Stimulated activated CD4-positive, alpha-beta T cell treated with anti-CD3 and anti-CD28 coated beads, Interleukin-15, amount 100 ng/mL, for 1 hour (primary cell): ENCODE results near the gene HHEX.
"Not testable (repeated sequence)": the region's sequence is repeated elsewhere in the genome, so short reads cannot be mapped to it uniquely, and the experiment has no call there.

Source experiments
- DNase-seq, 2 donors: peaks; one replicate each; pipeline ENCODE4 v3.0.0-alpha.2; 2020; ENCODE audit warnings: low read depth in 1 of 2, low spot score in 1 of 2

The HHEX gene

DNA sequence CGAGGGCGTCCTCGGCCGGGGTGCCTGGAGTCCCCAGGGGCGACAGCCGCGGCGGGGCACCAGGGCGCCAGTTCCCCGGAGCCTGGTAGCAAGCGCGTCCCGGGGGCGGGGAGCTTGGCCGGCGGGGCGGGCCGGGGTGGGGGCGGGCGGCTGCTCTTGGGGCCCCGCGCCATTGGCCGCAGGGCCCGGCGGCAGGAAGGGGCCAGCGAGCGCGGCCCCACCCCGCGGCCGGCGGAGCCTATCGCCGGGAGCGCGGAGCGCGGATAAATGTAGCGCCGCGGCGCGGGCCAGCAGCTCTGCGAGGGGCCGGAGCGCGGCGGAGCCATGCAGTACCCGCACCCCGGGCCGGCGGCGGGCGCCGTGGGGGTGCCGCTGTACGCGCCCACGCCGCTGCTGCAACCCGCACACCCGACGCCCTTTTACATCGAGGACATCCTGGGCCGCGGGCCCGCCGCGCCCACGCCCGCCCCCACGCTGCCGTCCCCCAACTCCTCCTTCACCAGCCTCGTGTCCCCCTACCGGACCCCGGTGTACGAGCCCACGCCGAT lies at the start of gene HHEX:
TSS of gene HHEX (plus strand) at position 293 of the 548 bp plus-strand sequence. CDS start at position 325, 32 bp downstream.
- DNase-seq = no peak

DNA sequence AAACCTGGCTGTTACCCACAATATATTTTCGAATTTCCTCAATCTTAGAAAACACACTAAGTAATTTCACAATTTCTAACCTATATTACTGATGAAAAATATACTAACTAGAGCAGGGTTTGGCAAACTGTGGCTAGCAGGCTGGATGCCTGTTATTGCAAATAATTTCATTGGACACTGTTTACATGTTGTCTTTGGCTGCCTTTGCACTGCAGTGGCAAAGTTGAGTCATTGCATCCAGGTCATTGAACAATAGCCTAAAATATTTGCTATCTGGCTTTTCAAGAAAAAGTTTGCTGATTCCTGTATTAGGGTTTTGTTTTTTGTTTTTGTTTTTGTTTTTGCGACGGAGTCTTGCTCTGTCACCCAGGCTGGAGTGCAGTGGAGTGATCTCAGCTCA lies 49.6 kb upstream of the HHEX start:
- no peak for DNase-seq

DNA sequence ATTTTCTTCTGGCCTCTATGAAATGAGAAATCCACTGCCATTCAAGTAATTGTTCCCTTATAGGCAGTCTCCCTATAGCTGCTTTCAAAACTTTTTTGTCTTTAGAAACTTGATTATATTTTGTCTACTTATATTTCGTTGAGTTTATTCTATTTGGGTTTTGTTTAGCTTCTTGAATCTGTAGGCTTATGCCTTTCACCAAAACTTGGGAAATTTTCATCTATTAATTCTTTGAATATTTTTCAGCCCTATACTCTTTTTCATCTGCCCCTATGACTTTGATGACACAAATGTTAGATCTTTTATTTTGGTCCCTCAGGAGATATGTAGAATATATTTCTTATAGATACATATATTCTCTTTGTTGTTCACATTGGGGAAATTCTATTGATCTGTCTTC lies 48.3 kb upstream of the HHEX start:
- DNase-seq = no peak

GRCh38 chr10:92644921-92645320 lies 44.8 kb upstream of the HHEX start:
- DNase-seq = no peak

GRCh38 chr10:92650864-92651263 lies 38.9 kb upstream of the HHEX start:
- not testable (repeated sequence) for DNase-seq

DNA sequence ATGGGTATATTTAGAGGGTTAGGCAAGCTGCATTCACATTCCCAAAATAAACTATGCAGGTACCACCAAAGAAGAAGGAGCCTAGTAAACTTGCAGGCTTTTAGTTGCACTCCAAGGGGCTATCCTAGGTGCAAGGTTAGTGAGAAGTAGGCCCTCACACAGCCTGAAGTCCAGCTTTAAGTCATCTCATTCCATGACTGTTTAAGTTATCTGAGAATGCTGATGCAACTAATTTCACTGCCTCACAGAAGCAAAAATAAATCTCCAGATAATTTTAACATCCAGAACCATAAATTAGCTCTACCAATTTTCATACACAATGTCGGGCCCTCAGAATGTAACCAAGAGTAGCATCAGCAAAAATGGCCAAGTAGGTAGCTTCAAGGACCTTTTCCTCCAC lies 34.3 kb upstream of the HHEX start:
- no peak for DNase-seq

DNA sequence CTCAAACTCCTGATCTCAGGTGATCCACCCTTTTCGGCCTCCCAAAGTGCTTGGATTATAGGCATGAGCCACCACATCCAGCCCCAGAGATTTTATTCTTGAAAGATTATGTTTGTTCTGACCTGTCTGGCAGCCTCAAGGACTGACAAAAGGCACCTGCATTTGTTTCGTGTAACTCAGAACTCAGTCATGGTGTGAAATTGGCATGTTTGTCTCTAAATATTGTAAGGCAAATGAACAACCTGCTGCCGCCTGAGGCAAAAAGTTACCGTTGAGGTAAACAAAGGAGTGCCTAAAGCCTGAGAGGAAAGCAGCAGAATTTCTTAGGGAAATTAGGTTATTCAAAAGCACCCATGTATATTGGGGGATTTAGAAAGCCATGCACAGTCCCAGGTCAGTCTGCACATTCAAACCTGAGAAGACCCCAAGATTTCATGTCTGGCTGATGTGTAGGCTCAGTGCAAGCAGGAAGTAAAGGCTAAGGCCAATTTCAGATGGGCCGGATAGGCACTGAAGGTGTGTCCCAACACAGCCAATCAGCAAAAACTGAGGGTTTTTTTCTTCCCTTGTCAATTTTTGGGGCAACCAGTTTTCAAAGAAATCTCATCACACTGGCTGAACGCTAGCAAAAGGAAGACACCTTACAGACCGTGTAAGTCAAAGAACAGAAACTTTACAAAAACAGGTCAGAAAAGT lies 33.3 kb upstream of the HHEX start:
- no peak for DNase-seq

DNA sequence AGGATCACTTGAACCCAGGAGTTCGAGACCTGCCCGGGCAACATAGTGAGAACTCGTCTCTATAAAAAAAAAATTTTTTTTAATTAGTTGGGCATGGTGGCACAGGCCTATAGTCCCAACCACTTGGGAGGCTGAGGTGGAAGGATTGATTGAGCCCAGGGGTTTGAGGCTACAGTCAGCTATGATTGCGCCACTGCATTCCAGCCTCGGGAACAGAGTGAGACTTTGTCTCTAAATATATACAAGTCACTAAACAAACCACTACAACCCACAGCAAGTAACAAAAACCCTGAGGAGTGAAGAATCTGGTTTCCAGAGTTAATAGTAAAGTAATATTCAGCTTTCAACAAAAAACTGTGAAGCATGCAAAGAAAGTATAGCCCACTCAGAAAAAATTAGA lies 32.7 kb upstream of the HHEX start:
- DNase-seq = no peak

DNA sequence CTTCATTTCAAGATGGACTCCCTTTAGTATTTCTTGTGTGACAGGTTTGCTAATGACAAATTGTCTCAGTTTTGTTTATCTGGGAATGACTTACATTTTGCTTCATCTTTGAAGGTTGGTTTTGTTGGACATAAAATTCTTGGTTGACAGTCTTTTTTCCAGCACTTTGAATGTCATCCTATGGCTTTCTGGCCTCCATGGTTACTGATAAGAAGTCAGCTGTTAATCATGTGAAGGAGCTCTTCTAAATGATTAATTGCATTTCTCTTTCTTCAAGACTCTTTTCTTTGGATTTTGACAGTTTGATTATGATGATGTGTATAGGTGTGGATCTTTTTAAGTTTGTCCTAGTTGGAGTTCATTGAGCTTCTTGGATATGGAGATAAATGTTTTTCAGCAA lies 26.9 kb upstream of the HHEX start:
- no peak for DNase-seq

GRCh38 chr10:92664322-92664721 lies 25.4 kb upstream of the HHEX start:
- DNase-seq = no peak

DNA sequence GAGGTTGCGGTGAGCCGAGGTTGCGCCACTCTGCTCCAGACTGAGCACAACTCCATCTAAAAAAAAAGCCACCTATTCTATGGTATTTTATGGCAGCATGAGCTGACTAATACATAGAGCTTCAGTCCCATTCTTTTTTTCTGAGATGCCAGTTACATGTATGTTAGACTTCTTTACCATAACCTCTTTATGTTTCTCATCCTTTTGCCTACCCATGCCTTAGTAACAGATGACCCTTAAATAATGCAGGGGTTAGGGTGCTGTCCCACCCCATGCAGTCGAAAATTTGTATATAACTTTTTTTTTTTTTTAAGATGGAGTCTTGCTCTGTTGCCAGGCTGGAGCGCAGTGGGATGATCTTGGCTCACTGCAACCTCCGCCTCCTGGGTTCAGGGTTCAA lies 22.7 kb upstream of the HHEX start:
- no peak for DNase-seq

DNA sequence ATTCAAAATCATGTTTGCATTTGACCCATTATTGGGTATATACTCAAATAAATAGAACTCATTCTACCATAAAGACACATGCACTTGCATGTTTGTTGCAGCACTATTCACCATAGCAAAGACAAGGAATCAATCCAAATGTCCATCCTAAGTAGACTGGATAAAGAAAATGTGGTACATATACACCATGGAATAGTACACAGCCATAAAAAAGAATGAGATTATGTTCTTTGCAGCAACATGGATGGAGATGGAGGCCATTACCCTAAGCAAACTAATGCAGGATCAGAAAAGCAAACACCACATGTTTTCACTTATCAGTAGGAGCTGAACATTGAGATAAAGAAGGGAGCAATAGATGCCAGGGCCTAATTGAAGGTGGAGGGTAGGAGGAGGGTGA lies 12.0 kb upstream of the HHEX start:
- DNase-seq = no peak

GRCh38 chr10:92678206-92678605 lies 11.5 kb upstream of the HHEX start:
- no peak for DNase-seq

GRCh38 chr10:92681306-92681834 lies 8.4 kb upstream of the HHEX start:
- no peak for DNase-seq

DNA sequence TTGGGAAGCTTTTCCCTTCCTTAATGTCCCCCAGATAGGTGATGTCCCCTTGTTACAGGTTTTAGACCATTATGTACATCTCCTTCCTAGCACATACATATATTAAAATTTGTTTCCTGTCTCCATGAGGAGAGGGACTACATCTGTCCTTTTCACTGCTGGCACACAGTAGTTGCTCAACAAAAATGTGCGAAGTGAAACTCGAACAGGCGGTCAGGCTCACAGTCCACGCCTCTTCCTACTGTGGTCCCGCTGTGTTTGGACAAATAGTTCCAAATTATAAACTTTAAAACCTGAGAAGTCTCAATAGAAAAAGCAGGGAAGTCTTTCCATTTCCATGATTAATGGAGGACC lies 1.2 kb upstream of the HHEX start:
- DNase-seq = no peak

DNA sequence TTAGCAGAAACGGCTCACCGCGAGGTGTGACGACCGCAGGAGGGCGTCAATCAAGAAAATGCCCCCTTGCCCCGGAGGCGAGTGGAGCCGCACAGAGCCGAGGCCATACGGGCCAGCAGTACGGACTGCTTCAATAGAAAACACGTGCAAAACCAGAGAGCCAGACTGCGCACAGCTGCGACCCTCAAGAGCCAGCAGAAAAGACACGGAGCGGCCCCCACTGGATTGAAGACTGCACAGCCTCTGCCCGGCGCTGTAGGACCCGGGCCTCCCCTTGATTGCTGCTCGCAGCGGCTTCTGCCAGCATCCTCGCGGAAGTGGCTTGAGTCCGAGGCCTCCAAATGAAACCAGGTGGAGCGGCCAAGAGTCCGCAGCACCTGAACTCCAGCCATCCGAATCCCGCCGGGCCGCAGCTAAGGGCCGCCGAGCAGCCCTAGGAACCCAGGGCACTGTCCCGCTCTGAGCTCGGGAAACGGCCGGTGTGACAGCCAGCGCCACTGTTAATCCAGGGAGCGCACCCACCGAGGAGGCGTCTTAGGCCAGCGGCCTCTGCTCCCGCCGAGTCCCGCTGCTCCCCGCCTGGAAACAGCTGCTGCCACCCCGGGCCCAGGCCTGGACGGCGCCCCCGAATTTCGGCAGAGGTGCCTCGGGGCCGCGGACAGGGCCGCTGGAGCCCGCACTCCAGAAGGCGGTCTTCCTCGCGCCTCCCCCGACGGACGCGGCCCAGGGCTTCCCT lies 660 bp upstream of the HHEX start:
- DNase-seq = no peak

DNA sequence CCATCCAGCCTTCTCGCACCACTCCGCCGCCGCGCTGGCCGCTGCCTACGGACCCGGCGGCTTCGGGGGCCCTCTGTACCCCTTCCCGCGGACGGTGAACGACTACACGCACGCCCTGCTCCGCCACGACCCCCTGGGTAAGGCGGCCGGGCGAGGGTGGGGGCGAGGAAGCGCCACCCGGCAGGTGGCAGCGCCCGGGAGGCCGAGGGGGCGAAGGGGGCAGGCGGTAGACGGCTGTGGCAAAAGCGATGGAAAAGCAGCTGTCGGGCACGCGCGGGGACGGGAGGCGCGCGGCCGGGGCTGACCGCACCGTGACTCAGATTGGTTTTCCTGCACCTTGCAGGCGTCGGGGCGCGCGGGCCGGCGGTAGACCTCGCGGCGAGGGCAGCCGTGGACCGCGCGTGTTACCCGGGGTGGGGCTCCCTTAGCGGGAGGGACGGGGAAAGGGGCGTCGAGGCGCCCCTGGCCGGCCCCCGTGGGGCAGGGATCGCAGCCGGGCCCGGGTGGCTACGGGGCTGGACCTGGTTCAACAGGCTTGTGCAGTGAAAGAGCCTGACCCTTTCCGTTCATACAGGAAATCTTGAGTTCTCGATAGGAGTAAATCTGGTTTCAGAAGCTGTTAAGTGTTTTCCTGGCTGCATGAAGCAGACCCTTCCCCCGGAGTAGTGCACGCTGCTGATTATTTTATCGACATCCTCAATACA lies 608 bp downstream of the HHEX start:
- peak; percentile 31 to 35 for DNase-seq

DNA sequence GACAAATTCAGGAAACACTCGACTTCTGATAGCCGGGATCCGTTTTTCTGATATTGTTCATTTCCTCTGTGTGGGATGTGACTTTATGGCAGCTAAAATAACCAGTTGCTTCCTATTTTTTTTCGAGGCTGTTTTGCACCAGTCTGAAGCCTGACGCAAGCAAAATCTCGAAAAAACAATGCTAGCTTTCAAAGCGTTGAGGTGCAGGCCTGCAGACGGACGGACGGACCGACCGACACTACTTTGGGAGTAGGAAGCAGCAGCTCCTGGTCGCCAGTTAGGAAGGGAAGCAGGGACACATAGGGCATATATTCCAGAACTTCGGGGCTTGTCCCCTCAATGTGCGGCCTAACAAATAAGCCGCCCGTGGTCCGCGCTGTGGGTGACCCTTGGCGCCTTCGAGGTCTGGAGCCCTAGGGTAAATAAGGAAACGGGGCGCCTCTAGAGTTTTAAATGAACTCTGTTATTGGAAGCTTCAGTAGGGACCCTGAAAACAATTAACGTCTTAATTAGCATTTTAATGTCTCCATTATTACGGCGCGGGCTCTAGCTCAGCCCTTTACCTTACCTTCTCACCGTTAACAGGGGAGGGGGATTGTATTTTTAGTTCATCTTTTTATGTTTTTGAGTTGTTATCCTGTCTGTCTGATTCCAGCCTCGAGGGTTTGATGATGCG lies 1.3 kb downstream of the HHEX start:
- no peak for DNase-seq

DNA sequence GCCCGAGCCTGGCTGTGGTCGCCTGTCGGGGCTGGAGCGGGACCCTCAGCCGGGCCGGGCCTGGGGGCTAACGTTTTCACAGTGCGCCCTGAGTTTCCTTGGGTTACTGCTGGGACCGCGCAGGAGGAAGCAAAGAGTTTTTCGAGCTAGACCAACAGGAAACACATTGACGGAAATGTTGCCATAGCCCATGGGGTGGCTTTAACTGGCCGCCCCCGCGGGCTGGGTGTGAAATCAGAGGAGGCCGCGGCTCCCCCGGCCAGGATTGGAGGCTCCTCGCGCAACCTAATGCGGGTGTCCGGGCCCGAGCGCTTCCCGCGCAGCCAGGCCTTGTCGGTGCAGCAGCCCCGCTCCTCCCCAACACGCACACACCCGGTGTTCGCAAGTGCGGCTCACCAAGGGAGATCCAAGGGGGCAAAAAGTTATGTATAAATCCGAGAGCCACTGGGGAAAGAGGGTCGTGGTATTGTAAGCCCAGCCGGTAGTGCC lies 1.9 kb downstream of the HHEX start:
- DNase-seq = no peak

- DNase-seq = no peak
These were observed 2.4 kb downstream of the HHEX start for GRCh38 chr10:92692080-92692671.
